ENCODE measurements around the gene TRMT2A.

The TRMT2A gene

GRCh38 chr22:20118300-20119020 lies 1.4 kb upstream of the TRMT2A start:
- Histone ChIP-seq H2AFZ (ENCODE audit: low read depth) (no peak overlapping the region), H3K27me3 (ENCODE audit: insufficient read depth, low read depth) (no peaks in the 10 kb centered on the region), H3K36me3 (ENCODE audit: insufficient read depth) (peaks cover 14% of the 10 kb centered on the region; the same call in 1 of the 2 replicates), H3K9ac (peak overlapping the region; percentile 96), H3K4me1 (ENCODE audit: low read depth, poor library complexity, severe bottlenecking) (peaks cover 34% of the 10 kb centered on the region), H3K4me2 (peak overlapping the region; percentile 88), H3K27ac (peak overlapping the region; percentile 81), H3K79me2 (ENCODE audit: insufficient read depth, low read depth) (peaks cover 72% of the 10 kb centered on the region), H4K20me1 (ENCODE audit: insufficient read depth) (peaks cover 4% of the 10 kb centered on the region; the same call in 1 of the 2 replicates), H3K4me3 (IDR thresholded peaks at IDR 0.05; ENCODE audit: insufficient read depth, low read depth, low read length) (no peak overlapping the region)
- no peak for TF ChIP-seq CTCF (conservative IDR thresholded peaks at IDR 0.05; ENCODE audit: low read depth, low read length)

- H2AFZ ChIP-seq (ENCODE audit: low read depth): no peak overlapping the region
- peaks cover 34% of the 10 kb centered on the region for H3K4me1 ChIP-seq (ENCODE audit: low read depth, poor library complexity, severe bottlenecking)
- H3K4me3 ChIP-seq (IDR thresholded peaks at IDR 0.05; ENCODE audit: insufficient read depth, low read depth, low read length): no peak overlapping the region
- H4K20me1 ChIP-seq (ENCODE audit: insufficient read depth): peaks cover 4% of the 10 kb centered on the region; the same call in 1 of the 2 replicates
- H3K4me2 ChIP-seq: peak overlapping the region; percentile 88
- TF ChIP-seq CTCF (conservative IDR thresholded peaks at IDR 0.05; ENCODE audit: low read depth, low read length): no peak
- peak overlapping the region; percentile 96 for H3K9ac ChIP-seq
- peak overlapping the region; percentile 81 for H3K27ac ChIP-seq
- H3K27me3 ChIP-seq (ENCODE audit: insufficient read depth, low read depth): no peaks in the 10 kb centered on the region
- H3K36me3 ChIP-seq (ENCODE audit: insufficient read depth): peaks cover 14% of the 10 kb centered on the region; the same call in 1 of the 2 replicates
- H3K79me2 ChIP-seq (ENCODE audit: insufficient read depth, low read depth): peaks cover 72% of the 10 kb centered on the region
These were observed 740 bp upstream of the TRMT2A start for GRCh38 chr22:20117633-20118299.

- H3K27ac ChIP-seq: peak overlapping the region; percentile 81
- TF ChIP-seq CTCF (conservative IDR thresholded peaks at IDR 0.05; ENCODE audit: low read depth, low read length): no peak
- H3K4me1 ChIP-seq (ENCODE audit: low read depth, poor library complexity, severe bottlenecking): peaks cover 34% of the 10 kb centered on the region
- H3K36me3 ChIP-seq (ENCODE audit: insufficient read depth): peaks cover 14% of the 10 kb centered on the region; the same call in 1 of the 2 replicates
- peak overlapping the region; percentile 66 for H3K4me2 ChIP-seq
- H3K4me3 ChIP-seq (IDR thresholded peaks at IDR 0.05; ENCODE audit: insufficient read depth, low read depth, low read length): no peak overlapping the region
- H3K27me3 ChIP-seq (ENCODE audit: insufficient read depth, low read depth): no peaks in the 10 kb centered on the region
- H4K20me1 ChIP-seq (ENCODE audit: insufficient read depth): no peaks in the 10 kb centered on the region
- peak overlapping the region; percentile 60; the same call in 1 of the 2 replicates for H2AFZ ChIP-seq (ENCODE audit: low read depth)
- H3K79me2 ChIP-seq (ENCODE audit: insufficient read depth, low read depth): peaks cover 62% of the 10 kb centered on the region
- H3K9ac ChIP-seq: peak overlapping the region; percentile 96
These were observed 563 bp downstream of the TRMT2A start for GRCh38 chr22:20116376-20116950.

- no peak within 1 kb of the TSS for H3K4me3 ChIP-seq (IDR thresholded peaks at IDR 0.05; ENCODE audit: insufficient read depth, low read depth, low read length)
- peaks cover 12% of the 10 kb centered on the region; the same call in 1 of the 2 replicates for H3K36me3 ChIP-seq (ENCODE audit: insufficient read depth)
- no peaks in the 10 kb centered on the region for H3K27me3 ChIP-seq (ENCODE audit: insufficient read depth, low read depth)
- peaks cover 55% of the 10 kb centered on the region for H3K79me2 ChIP-seq (ENCODE audit: insufficient read depth, low read depth)
- peaks cover 30% of the 10 kb centered on the region for H3K4me1 ChIP-seq (ENCODE audit: low read depth, poor library complexity, severe bottlenecking)
- no peak for TF ChIP-seq CTCF (conservative IDR thresholded peaks at IDR 0.05; ENCODE audit: low read depth, low read length)
- H4K20me1 ChIP-seq (ENCODE audit: insufficient read depth): no peaks in the 10 kb centered on the region
- H2AFZ ChIP-seq (ENCODE audit: low read depth): peak within 1 kb of the TSS; percentile 60; the same call in 1 of the 2 replicates
- H3K4me2 ChIP-seq: peak within 1 kb of the TSS; percentile 66
- H3K27ac ChIP-seq: peak within 1 kb of the TSS; percentile 81
- peak within 1 kb of the TSS; percentile 96 for H3K9ac ChIP-seq
These were observed 1.2 kb downstream of the TRMT2A start, which contains the start of gene RANBP1 for GRCh38 chr22:20115691-20116375. Gene RANBP1, plus strand, starts transcription at chr22:20116104. Its CDS starts 81 bp downstream, at chr22:20116185.

Measured in KMS-11 (cell line).